Loucy (cell line): Measurements from ENCODE around the gene SUN1.

ENCODE experiments used
- CTCF ChIP-seq: fragments of 200-600 bp; sonication (generic); conservative IDR thresholded peaks from 2 replicates; pipeline ENCODE4 v1.5.1; 2014; ENCODE audit warnings: mild to moderate bottlenecking, antibody characterized with exemption, low read length
- EZH2phosphoT487 ChIP-seq: fragments of 200-600 bp; IDR thresholded peaks from 2 replicates; pipeline ENCODE4 v1.6.1; 2018; ENCODE audit warnings: antibody characterized with exemption, mild to moderate bottlenecking, moderate library complexity, borderline replicate concordance

- TF ChIP-seq CTCF (no peak), EZH2phosphoT487 (no peak)
These were observed 52.1 kb downstream of the SUN1 start for GRCh38 chr7:884191-885003.
